Activated CD4-positive, alpha-beta T cell treated with anti-CD3 and anti-CD28 coated beads, Interleukin-2, amount 10 ng/mL, durations not matched to agents 24 days and 14 days (primary cell): Measurements from ENCODE around the gene FIBP. TPM values are rescaled to one million over a fixed set of nuclear protein-coding genes. Genes with fewer than 3 reads are reported as not detected.

Experiments used
- DNase-seq: peaks from one replicate; pipeline ENCODE4 v3.0.0; 2022
- H3K27ac Mint-ChIP-seq: one replicate; pipeline ENCODE4 v1.8.0; 2022; ENCODE audit warnings: mild to moderate bottlenecking, mixed read lengths
- H3K27me3 Mint-ChIP-seq: one replicate; pipeline ENCODE4 v1.8.0; 2022; ENCODE audit warnings: mixed read lengths
- H3K36me3 Mint-ChIP-seq: one replicate; pipeline ENCODE4 v1.8.0; 2022; ENCODE audit warnings: low read depth, mild to moderate bottlenecking, mixed read lengths
- H3K4me1 Mint-ChIP-seq: one replicate; pipeline ENCODE4 v1.8.0; 2021; ENCODE audit warnings: mixed read lengths
- H3K4me3 Mint-ChIP-seq: one replicate; pipeline ENCODE4 v1.8.0; 2022; ENCODE audit warnings: mild to moderate bottlenecking, moderate library complexity, mixed read lengths
- H3K9me3 Mint-ChIP-seq: one replicate; pipeline ENCODE4 v1.8.0; 2021; ENCODE audit warnings: mixed read lengths
- intact Hi-C: fragments of 100-400 bp; cut with micrococcal nuclease; formaldehyde crosslinking; loops from one replicate; pipeline ENCODE4 v1.15.1; 2023
- total RNA-seq: library from RNA; stranded (reverse); gene quantifications from 2 replicates; pipeline ENCODE4 v1.2.3, GENCODE V29; 2022

FIBP gene
- total RNA-seq, 1 donor from 2014 or later, result 91.0 TPM

- Mint-ChIP-seq H3K27ac (peak overlapping the region; percentile 71), H3K27me3 (no peaks in the 10 kb centered on the region), H3K4me1 (peaks cover 62% of the 10 kb centered on the region), H3K9me3 (no peaks in the 10 kb centered on the region), H3K36me3 (peaks cover 39% of the 10 kb centered on the region), H3K4me3 (peak overlapping the region; percentile 95)
- intact Hi-C loops, result loop anchor here (5.0 kb wide), 1 partner anchor 179 kb away; the partner anchor contains the start of gene KAT5
- DNase-seq, result peak; percentile 78
Observed at GRCh38 chr11:65891219-65892136, 3.2 kb upstream of the FIBP start.

DNA sequence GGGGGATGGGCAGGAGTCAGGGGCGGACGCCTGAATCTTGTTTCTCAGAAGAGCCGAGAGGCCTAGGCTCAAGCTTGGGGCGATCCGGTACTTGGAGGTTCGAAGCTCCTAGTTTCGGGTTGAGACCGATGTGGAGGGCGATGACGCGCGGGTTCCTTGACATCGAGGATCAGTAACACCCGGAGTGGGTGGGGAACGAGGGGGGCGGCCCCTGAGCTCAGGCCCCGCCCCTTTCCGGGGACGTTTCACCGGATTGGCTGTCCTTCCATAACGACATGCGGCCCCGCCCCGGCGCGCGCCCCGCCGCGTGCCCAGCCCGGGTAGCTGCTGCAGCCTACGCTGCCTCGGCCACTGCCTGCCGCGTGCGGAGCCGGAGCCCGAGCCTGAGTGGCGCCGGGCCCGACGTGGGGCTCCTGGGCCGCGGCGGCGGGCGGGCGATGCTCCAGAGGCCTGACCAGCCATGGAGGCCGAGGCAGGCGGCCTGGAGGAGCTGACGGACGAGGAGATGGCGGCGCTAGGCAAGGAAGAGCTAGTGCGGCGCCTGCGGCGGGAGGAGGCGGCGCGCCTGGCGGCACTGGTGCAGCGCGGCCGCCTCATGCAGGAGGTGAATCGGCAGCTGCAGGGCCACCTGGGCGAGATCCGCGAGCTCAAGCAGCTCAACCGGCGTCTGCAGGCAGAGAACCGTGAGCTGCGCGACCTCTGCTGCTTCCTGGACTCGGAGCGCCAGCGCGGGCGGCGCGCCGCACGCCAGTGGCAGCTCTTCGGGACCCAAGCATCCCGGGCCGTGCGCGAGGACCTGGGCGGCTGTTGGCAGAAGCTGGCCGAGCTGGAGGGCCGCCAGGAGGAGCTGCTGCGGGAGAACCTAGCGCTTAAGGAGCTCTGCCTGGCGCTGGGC lies 2.3 kb upstream of the FIBP start, which contains the start of gene CCDC85B:
TSS of gene CCDC85B (plus strand) at position 350 of the 895 bp plus-strand sequence. CDS start at position 461, 111 bp downstream.
- Mint-ChIP-seq H3K27ac (peak within 1 kb of the TSS; percentile 98), H3K4me1 (peaks cover 54% of the 10 kb centered on the region), H3K27me3 (no peaks in the 10 kb centered on the region), H3K9me3 (no peaks in the 10 kb centered on the region), H3K4me3 (peak within 1 kb of the TSS; percentile 95), H3K36me3 (peaks cover 35% of the 10 kb centered on the region)
- peak; percentile 100 for DNase-seq
- intact Hi-C loops, result loop anchor here (1.0 to 5.0 kb wide), 2 partner anchors 29 to 178 kb away; partner anchors contain the start of genes C11orf68, DRAP1 and KAT5

- Mint-ChIP-seq H3K27ac (peak overlapping the region; percentile 98), H3K9me3 (no peaks in the 10 kb centered on the region), H3K4me1 (peaks cover 47% of the 10 kb centered on the region), H3K27me3 (no peaks in the 10 kb centered on the region), H3K4me3 (peak overlapping the region; percentile 95), H3K36me3 (peaks cover 37% of the 10 kb centered on the region)
- no peak for DNase-seq
- intact Hi-C loops, result loop anchor here (1.0 to 2.0 kb wide), 5 partner anchors 13 to 102 kb away; partner anchors contain the start of genes FOSL1, MUS81 and SART1
Observed at GRCh38 chr11:65887723-65888162, 528 bp downstream of the FIBP start.

DNA sequence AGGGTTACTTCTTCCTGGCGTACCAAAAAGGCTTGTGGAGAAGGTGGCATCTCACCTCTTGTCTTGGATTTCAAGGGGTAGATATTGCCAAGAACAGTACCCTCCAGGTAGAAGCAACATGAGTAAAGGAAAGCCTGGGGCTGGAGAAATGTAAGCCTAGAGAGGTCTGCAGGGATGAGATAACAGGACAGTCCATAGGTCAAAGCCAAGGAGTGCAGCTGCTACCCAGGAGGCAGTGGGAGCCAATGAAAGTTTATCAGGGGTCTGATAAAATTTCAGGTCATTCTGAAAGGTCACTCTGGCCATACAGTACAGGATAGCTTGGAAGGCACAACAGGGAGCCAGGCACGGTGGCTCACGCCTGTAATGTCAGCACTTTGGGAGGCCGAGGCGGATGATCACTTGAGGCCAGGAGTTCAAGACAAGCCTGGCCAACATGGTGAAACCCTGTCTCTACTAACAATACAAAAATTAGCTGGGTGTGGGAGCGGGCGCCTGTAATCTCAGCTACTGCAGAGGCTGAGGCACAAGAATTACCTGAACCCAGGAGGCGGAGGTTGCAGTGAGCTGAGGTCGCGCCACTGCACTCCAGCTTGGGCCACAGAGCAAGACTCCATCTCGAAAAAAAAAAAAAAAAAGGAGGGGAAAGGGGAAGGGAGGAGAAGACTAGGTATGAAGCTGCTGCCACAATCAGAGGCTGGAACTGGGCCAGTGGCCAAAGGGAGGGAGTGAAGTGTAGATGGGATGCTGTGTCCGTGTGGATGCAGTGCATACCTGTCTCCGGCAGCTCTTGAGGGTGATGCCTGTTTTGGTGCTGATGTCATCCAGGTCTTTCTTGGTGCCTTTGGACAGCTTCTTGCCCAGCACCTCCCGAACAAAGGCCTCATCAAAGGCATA lies 1.2 kb downstream of the FIBP start:
- intact Hi-C loops, result no loop called here
- H3K4me3 Mint-ChIP-seq, result peak overlapping the region; percentile 95
- peaks cover 32% of the 10 kb centered on the region for H3K36me3 Mint-ChIP-seq
- peaks cover 40% of the 10 kb centered on the region for H3K4me1 Mint-ChIP-seq
- peak overlapping the region; percentile 98 for H3K27ac Mint-ChIP-seq
- no peaks in the 10 kb centered on the region for H3K9me3 Mint-ChIP-seq
- DNase-seq, result no peak
- H3K27me3 Mint-ChIP-seq, result no peaks in the 10 kb centered on the region

DNA sequence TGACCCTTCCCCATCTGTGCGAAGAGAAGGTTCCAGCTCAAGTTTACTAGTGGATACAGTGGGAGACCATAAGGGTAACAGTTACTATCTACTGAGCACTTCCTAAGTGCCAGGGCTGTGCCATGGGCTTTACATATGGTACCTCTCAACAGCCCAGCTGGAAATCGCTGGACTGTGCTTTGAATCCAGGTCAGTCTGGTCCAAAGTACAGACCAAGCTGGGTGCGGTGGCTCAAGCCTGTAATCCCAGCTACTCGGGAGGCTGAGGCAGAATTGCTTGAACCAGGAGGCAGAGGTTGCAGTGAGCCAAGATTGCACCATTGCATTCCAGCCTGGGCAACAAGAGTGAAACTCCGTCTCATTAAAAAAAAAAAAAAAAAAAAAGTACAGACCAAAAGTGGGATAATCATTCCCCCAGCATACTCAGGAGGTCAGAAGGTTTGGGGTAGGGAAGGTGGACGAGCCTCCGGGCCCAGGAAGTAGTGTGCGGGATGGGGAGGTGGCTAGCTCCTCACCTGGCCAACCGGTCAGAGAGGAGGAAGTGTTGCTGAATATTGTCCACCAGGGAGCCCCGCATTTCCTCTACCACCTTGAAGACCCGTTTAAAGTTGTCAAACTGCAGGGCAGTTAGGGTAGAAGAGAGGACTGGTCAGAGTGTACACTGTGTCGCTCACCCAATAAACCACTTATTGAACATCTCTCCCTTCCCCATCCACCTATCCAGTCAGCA lies 2.3 kb downstream of the FIBP start:
- Mint-ChIP-seq H3K27me3 (no peaks in the 10 kb centered on the region), H3K27ac (no peak overlapping the region), H3K4me1 (peaks cover 42% of the 10 kb centered on the region)

GRCh38 chr11:65885231-65885630 lies 3.0 kb downstream of the FIBP start:
- H3K36me3 Mint-ChIP-seq, result peaks cover 28% of the 10 kb centered on the region
- H3K27ac Mint-ChIP-seq, result no peak overlapping the region

More for the DNA sequence above, 2.3 kb downstream of the FIBP start:
- Mint-ChIP-seq H3K4me3 (peak overlapping the region; percentile 95), H3K36me3 (peaks cover 28% of the 10 kb centered on the region), H3K9me3 (no peaks in the 10 kb centered on the region)
- DNase-seq, result no peak
- intact Hi-C loops, result no loop called here

DNA sequence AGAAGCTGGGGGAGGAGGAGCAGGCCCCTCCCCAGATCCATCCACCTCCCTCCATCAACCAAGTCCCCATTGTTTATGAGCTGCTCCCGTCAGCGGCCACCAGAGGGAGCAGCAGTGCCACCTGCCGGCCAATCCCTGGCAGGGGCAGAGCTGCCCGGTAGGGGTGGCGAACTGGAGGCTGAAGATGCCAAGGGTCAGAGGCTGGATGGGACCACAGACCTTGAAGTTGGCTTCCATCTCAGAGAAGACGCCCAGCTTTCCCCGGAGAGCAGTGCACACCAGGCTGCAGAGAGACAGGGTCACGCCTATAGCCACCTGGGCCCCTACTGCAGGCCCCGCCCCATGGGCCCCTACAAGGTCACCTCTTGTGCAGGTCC lies 3.6 kb downstream of the FIBP start:
- Mint-ChIP-seq H3K4me1 (peaks cover 43% of the 10 kb centered on the region), H3K27ac (peak overlapping the region; percentile 62), H3K4me3 (no peak overlapping the region), H3K27me3 (no peaks in the 10 kb centered on the region), H3K36me3 (peaks cover 28% of the 10 kb centered on the region), H3K9me3 (no peaks in the 10 kb centered on the region)
- intact Hi-C loops, result loop anchor here (1.0 kb wide), 1 partner anchor 105 kb away; no protein-coding TSS in a partner anchor
- DNase-seq, result peak; percentile 96

More at GRCh38 chr11:65885231-65885630, 3.0 kb downstream of the FIBP start:
- Mint-ChIP-seq H3K4me1 (peaks cover 46% of the 10 kb centered on the region), H3K27me3 (no peaks in the 10 kb centered on the region), H3K4me3 (no peak overlapping the region), H3K9me3 (no peaks in the 10 kb centered on the region)
- no peak for DNase-seq
- intact Hi-C loops, result no loop called here

DNA sequence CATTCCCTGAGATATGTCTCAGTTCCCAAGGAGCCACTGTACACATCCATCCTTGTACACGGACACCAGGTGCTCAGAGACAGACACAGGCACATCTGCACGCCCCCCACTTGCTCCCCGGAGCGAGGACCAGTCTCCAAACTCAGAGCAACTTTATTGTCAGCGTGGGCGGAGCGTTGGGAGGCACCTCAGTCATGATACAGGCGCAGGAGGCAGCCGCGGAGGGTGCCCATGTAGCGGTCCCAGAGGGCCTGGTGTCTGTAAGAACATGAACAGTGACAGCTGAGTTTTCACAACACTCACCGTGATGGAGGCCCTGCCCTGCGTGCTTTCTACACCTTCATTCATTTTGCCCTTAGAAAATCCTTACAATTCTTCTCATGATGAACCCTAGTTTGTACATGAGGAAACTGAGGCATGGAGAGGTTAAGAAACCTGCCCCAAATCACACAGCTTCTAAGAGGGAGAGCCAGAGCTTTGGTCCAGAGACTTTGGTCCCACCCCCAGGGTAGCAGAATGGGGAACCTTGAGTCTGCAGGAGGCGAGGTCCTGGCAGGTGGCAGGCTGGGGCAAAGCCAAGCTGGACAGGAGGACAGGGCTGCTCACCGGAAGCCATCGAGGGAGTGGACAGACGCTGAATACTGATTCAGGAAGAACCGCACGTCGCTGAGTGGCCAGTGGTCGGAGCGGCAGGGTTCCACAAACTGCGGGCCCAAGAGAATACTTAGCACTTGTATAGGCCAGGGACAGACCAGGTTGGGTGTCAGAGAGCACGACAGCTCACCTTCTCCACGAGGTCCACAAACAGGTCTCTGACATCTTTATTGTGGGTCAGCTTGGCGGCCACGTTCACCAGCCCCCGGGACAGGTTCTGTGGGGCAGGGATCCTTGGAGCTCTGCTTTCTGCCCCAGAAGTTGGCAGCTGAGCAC lies 4.2 kb downstream of the FIBP start:
- Mint-ChIP-seq H3K4me3 (no peak overlapping the region), H3K27ac (peak overlapping the region; percentile 62), H3K27me3 (no peaks in the 10 kb centered on the region), H3K4me1 (peaks cover 43% of the 10 kb centered on the region), H3K36me3 (peaks cover 28% of the 10 kb centered on the region), H3K9me3 (no peaks in the 10 kb centered on the region)
- DNase-seq, result no peak
- intact Hi-C loops, result loop anchor here (1.0 kb wide), 1 partner anchor 105 kb away; no protein-coding TSS in a partner anchor

- Mint-ChIP-seq H3K27me3 (no peaks in the 10 kb centered on the region), H3K4me3 (no peak overlapping the region), H3K36me3 (peaks cover 27% of the 10 kb centered on the region), H3K27ac (no peak overlapping the region), H3K4me1 (peaks cover 42% of the 10 kb centered on the region), H3K9me3 (no peaks in the 10 kb centered on the region)
- DNase-seq, result no peak
- intact Hi-C loops, result no loop called here
Observed at GRCh38 chr11:65883058-65883761, 5.1 kb downstream of the FIBP start.

GRCh38 chr11:65882120-65883057 lies 5.9 kb downstream of the FIBP start:
- peaks cover 26% of the 10 kb centered on the region for H3K36me3 Mint-ChIP-seq

More at GRCh38 chr11:65882120-65883057, 5.9 kb downstream of the FIBP start:
- H3K9me3 Mint-ChIP-seq, result no peaks in the 10 kb centered on the region
- DNase-seq, result no peak
- no peak overlapping the region for H3K27ac Mint-ChIP-seq
- peaks cover 40% of the 10 kb centered on the region for H3K4me1 Mint-ChIP-seq
- H3K27me3 Mint-ChIP-seq, result no peaks in the 10 kb centered on the region
- intact Hi-C loops, result no loop called here
- H3K4me3 Mint-ChIP-seq, result no peak overlapping the region
